ENCODE results near the gene TMPRSS2.
"Not testable (repeated sequence)": the region's sequence is repeated elsewhere in the genome, so short reads cannot be mapped to it uniquely, and the experiment has no call there.

TMPRSS2 gene

GRCh38 chr21:41422546-41423304, 85.2 kb downstream of the TMPRSS2 start:
- FAIRE-seq, result no peak

GRCh38 chr21:41420998-41421397, 87.0 kb downstream of the TMPRSS2 start:
- FAIRE-seq, result not testable (repeated sequence)

- FAIRE-seq, result no peak
These were observed 87.8 kb downstream of the TMPRSS2 start for GRCh38 chr21:41419921-41420862.

- FAIRE-seq, result no peak
These were observed 88.8 kb downstream of the TMPRSS2 start for GRCh38 chr21:41418956-41419680.

GRCh38 chr21:41418393-41418792, 89.6 kb downstream of the TMPRSS2 start:
- FAIRE-seq, result no peak

GRCh38 chr21:41417505-41417904, 90.5 kb downstream of the TMPRSS2 start:
- not testable (repeated sequence) for FAIRE-seq

All from islet of Langerhans (tissue), 1 donor.